CD4-positive, CD25-positive, alpha-beta regulatory T cell (primary cell): ENCODE measurements around the gene ZNF536. TPM values are rescaled to one million over a fixed set of nuclear protein-coding genes. Genes with fewer than 3 reads are reported as not detected.

Source experiments
- ATAC-seq, 2 donors: fragments of 150-1000 bp; cut with Tn5 transposase; one replicate each; pipeline ENCODE4 v1.10.0; 2021; ENCODE audit warnings: low read depth in 2 of 2, moderate number of reproducible peaks in 2 of 2, moderate library complexity in 1 of 2
- DNase-seq, 3 donors: peaks; one replicate each; pipeline versions ENCODE4 v3.0.0 to v3.0.0-alpha.2; 2012 to 2022; ENCODE audit warnings: mixed read lengths in 1 of 3
- H3K27ac ChIP-seq: one replicate; pipeline ENCODE4 v1.7.0; 2013; ENCODE audit warnings: mild to moderate bottlenecking, low read length; ENCODE audit not compliant: insufficient read depth, poor library complexity, severe bottlenecking
- H3K27me3 ChIP-seq: one replicate; pipeline ENCODE4 v1.7.0; 2013; ENCODE audit warnings: low read length; ENCODE audit not compliant: control insufficient read depth, insufficient read depth
- H3K36me3 ChIP-seq: one replicate; pipeline ENCODE4 v1.7.0; 2013; ENCODE audit warnings: mild to moderate bottlenecking, low read length, moderate library complexity; ENCODE audit not compliant: control insufficient read depth, insufficient read depth
- H3K4me1 ChIP-seq: 2 replicates; pipeline ENCODE4 v1.7.0; 2013; ENCODE audit warnings: mild to moderate bottlenecking, low read length; ENCODE audit not compliant: insufficient read depth, control insufficient read depth, poor library complexity, severe bottlenecking
- H3K4me3 ChIP-seq: one replicate; pipeline ENCODE4 v1.7.0; 2013; ENCODE audit warnings: low read depth, mild to moderate bottlenecking, low read length, moderate library complexity
- H3K9me3 ChIP-seq, 2 experiments: 1 replicate in 1 of 2; 2 replicates in 1 of 2; pipeline ENCODE4 v1.7.0; 2013; ENCODE audit warnings: low read length in 2 of 2, mild to moderate bottlenecking in 1 of 2, moderate library complexity in 1 of 2; ENCODE audit not compliant: control insufficient read depth in 2 of 2
- H3K27ac Mint-ChIP-seq, 3 donors: one replicate each; pipeline ENCODE4 v1.8.0; 2020 to 2022; ENCODE audit warnings: mild to moderate bottlenecking in 3 of 3, mixed read lengths in 3 of 3, moderate library complexity in 2 of 3
- H3K27me3 Mint-ChIP-seq: one replicate; pipeline ENCODE4 v1.8.0; 2022; ENCODE audit warnings: mild to moderate bottlenecking, mixed read lengths
- H3K36me3 Mint-ChIP-seq: one replicate; pipeline ENCODE4 v1.8.0; 2020; ENCODE audit warnings: mixed read lengths
- H3K4me1 Mint-ChIP-seq, 4 donors: one replicate each; pipeline ENCODE4 v1.8.0; 2020 to 2022; ENCODE audit warnings: mixed read lengths in 4 of 4, mild to moderate bottlenecking in 1 of 4
- H3K4me3 Mint-ChIP-seq, 4 donors: one replicate each; pipeline ENCODE4 v1.8.0; 2020 to 2022; ENCODE audit warnings: mild to moderate bottlenecking in 4 of 4, mixed read lengths in 4 of 4, moderate library complexity in 3 of 4
- H3K9me3 Mint-ChIP-seq, 7 donors: one replicate each; pipeline ENCODE4 v1.8.0; 2020 to 2022; ENCODE audit warnings: mixed read lengths in 7 of 7, mild to moderate bottlenecking in 3 of 7, moderate library complexity in 2 of 7
- polyA plus RNA-seq, 4 donors: library from polyadenylated mRNA; unstranded; fragments of 300-500 nt; fragmentation: Illumina TruSeq; gene quantifications; one replicate each; pipeline ENCODE4 v1.2.3, GENCODE V29; 2021
- total RNA-seq: library from RNA; stranded (reverse); gene quantifications from one replicate; pipeline ENCODE4 v1.2.3, GENCODE V29; 2022

Gene ZNF536
- total and polyA plus RNA-seq, 5 donors from 2014 or later = 0.14 to 0.63 (median 0.49) TPM; not detected in 1

DNA sequence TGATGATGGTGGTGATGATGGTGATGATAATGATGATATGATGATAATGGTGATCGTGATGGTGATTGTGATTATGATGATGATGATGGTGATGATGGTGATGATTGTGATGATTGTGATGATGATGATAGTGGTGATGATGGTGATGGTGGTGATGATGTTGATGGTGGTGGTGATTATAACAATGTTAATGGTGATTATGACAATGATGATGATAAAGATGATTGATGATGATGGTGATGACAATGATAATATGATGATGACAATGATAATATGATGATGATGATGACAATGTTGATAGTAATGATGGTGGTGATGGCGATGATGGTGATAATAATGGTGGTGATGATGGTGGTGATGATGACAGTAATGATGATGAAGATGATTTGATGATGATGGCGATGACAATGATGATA lies 34.1 kb upstream of the ZNF536 start:
- Mint-ChIP-seq H3K27me3 (no peaks in the 10 kb centered on the region), H3K4me1 (no peaks in the 10 kb centered on the region), H3K36me3 (no peaks in the 10 kb centered on the region), H3K27ac (no peak overlapping the region), H3K9me3 (no peaks in the 10 kb centered on the region), H3K4me3 (no peak overlapping the region)
- Histone ChIP-seq H3K9me3 (no peaks in the 10 kb centered on the region), H3K4me3 (no peak overlapping the region), H3K27me3 (peaks cover 2% of the 10 kb centered on the region), H3K27ac (no peak overlapping the region), H3K4me1 (no peaks in the 10 kb centered on the region), H3K36me3 (no peaks in the 10 kb centered on the region)
- ATAC-seq = no peak
- no peak for DNase-seq

DNA sequence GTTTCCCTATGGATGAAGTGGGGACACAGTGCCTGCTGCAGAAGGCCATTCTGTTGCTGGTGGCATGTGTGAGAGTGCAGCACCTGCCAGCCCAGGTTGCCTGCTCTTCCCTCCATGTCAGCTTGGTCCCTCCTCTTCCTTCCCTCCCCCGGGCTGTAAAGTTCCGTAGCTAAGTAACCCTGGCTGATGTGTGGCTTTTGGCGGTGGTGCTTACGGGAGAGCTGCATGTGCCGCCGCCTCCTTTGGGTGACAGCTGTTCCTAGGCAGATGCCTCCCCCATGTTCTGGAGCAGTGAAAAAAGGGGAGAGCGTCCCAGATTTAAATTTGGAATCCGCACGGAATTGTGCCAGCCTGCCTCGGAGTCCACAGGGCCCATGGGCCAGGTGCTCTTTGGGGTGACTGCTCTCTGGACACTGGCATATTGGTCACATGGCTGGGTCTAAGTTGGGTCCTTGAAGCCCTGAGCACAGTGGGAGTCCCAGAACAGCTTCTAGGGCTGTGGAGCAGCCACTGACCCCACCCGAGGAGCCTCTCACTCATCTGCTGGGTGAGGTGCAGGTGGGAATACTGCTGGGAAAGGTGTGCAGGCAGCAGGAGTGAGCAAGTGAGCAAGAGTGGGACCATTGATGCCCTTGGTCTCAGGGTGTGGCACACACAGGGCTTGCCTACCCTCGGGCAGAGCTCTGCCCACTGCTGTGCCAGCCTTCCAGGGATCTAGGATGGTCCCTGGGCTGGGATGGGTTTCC lies 33.1 kb upstream of the ZNF536 start:
- no peak overlapping the region for H3K27ac Mint-ChIP-seq
- H3K4me1 ChIP-seq = no peaks in the 10 kb centered on the region
- no peaks in the 10 kb centered on the region for H3K36me3 Mint-ChIP-seq
- H3K36me3 ChIP-seq = no peaks in the 10 kb centered on the region
- H3K27me3 Mint-ChIP-seq = no peaks in the 10 kb centered on the region
- DNase-seq (no peak), ATAC-seq (no peak)
- H3K4me1 Mint-ChIP-seq = no peaks in the 10 kb centered on the region
- no peak overlapping the region for H3K4me3 Mint-ChIP-seq
- no peak overlapping the region for H3K4me3 ChIP-seq
- H3K9me3 ChIP-seq = no peaks in the 10 kb centered on the region
- no peaks in the 10 kb centered on the region for H3K9me3 Mint-ChIP-seq
- H3K27ac ChIP-seq = no peak overlapping the region
- H3K27me3 ChIP-seq = peaks cover 2% of the 10 kb centered on the region

DNA sequence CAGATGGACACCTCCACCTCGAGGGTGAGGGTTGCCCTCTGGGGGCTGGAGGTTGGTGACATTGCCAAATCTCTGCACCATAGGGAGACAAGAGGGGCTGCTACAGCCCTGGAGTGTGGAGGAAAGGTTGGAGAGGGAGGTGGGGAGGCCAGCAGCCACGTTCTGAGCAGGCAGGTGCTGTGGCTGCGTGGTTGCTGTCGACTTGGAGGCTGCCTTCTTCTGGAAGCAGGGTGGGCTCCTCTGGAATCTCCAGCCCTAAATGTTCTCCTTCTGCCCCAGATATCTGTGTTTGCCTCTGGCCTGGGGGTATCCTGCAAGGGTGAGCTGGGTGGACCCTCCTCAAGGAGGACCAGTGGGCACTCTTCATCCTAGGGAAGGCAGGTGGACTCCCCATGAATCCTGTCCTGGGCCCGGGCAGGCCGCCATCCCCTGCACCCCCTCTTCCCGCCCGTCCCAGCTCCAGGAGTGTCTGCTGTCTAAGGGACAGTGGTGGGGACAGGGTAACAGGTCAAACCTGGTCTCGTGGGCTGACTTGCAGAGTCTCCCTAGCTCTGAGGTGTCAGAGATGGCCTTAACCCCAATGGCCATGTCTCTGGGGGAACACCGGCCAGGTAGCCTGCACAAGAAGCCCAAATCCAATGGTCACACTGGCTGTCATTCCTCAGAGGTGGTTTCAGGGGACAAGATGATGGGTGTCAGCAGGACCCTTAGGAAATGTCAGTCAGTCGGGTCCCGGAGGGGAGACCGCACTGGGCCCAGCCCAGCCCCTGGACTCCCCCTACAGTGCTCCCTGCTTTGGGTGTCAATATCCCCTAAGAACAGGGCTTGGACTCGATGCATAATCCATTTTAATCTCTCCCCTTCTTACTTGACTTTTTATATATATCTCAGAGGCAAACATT lies 32.3 kb upstream of the ZNF536 start:
- DNase-seq (no peak), ATAC-seq (no peak)
- no peaks in the 10 kb centered on the region for H3K36me3 ChIP-seq

DNA sequence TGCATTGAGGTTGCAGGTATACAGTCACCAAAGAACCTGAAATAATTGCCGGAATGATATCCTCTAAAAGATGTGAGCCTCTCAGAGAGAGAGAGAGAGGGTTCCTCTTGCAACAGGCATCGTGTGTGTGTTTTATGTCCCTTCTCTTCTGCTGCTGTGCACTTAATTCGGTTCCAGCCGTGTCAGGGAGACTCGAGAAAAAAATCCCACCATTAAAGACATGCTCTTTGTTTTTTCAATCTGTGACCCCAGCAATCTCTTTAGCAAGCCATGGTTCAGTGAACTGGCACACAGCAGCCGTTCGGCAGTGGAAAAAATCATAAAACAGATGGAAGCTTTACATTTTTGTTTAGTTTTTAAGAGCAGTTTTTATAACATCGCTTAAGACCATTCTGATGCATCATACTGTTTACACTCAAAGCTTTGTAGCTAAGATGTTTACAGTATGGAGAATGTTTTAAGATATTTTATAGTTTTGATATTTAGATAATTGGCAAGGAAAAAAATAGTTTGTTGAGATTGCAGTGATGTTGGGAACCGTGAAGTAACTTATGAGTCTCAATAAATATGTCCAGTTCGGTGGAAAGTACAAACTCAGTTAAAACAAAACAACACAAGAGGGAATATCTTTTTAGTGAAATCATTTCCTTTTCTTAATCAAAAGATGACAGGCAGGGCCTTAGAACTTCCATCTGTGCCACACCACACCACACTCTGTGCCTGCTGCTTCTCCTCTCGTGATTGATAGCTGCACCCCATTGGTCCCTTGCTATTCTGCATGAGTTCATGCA lies 31.2 kb upstream of the ZNF536 start:
- no peak overlapping the region for H3K27ac Mint-ChIP-seq
- Histone ChIP-seq H3K36me3 (no peaks in the 10 kb centered on the region), H3K9me3 (no peaks in the 10 kb centered on the region), H3K4me3 (no peak overlapping the region), H3K27ac (no peak overlapping the region), H3K27me3 (peaks cover 2% of the 10 kb centered on the region), H3K4me1 (no peaks in the 10 kb centered on the region)
- H3K27me3 Mint-ChIP-seq = no peaks in the 10 kb centered on the region
- no peaks in the 10 kb centered on the region for H3K9me3 Mint-ChIP-seq
- no peaks in the 10 kb centered on the region for H3K4me1 Mint-ChIP-seq
- no peak for ATAC-seq
- no peak for DNase-seq
- H3K36me3 Mint-ChIP-seq = no peaks in the 10 kb centered on the region
- no peak overlapping the region for H3K4me3 Mint-ChIP-seq

More for the DNA sequence above, 32.3 kb upstream of the ZNF536 start:
- Mint-ChIP-seq H3K27ac (no peak overlapping the region), H3K4me3 (no peak overlapping the region), H3K36me3 (no peaks in the 10 kb centered on the region), H3K4me1 (no peaks in the 10 kb centered on the region), H3K27me3 (no peaks in the 10 kb centered on the region), H3K9me3 (no peaks in the 10 kb centered on the region)
- Histone ChIP-seq H3K4me1 (no peaks in the 10 kb centered on the region), H3K4me3 (no peak overlapping the region), H3K9me3 (no peaks in the 10 kb centered on the region), H3K27me3 (peaks cover 2% of the 10 kb centered on the region), H3K27ac (no peak overlapping the region)

DNA sequence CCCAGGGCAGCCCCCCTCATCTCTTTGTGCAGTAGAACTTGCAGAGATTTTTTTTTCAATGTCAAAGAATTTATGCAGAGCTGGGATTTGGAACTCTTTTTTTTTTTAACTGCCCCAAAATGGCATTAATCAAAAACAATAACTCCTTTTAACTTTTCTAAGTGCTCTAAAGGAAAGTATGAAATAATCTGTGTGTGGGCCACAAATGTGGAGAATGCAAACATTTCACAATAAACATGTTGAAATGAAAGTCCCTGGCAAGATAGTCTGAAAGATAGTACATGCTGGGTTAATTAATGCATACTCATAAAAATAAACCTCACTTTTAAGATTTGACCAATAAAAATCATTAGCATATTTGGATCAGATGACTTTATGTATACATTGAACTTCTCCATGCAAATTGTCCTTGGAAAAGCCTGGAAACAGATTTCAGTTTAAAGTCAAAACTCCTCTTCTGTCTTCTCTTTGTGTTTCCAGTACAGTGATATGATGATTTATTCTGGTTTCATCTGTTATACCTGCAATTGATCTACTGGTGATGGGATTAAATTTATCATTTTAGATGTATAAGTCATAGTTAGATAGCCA lies 30.5 kb upstream of the ZNF536 start:
- Histone ChIP-seq H3K4me1 (no peaks in the 10 kb centered on the region), H3K9me3 (no peaks in the 10 kb centered on the region), H3K27me3 (peaks cover 2% of the 10 kb centered on the region), H3K4me3 (no peak overlapping the region), H3K27ac (no peak overlapping the region), H3K36me3 (no peaks in the 10 kb centered on the region)
- Mint-ChIP-seq H3K27ac (no peak overlapping the region), H3K4me1 (no peaks in the 10 kb centered on the region), H3K36me3 (no peaks in the 10 kb centered on the region), H3K9me3 (no peaks in the 10 kb centered on the region), H3K4me3 (no peak overlapping the region), H3K27me3 (no peaks in the 10 kb centered on the region)
- ATAC-seq = no peak
- no peak for DNase-seq

DNA sequence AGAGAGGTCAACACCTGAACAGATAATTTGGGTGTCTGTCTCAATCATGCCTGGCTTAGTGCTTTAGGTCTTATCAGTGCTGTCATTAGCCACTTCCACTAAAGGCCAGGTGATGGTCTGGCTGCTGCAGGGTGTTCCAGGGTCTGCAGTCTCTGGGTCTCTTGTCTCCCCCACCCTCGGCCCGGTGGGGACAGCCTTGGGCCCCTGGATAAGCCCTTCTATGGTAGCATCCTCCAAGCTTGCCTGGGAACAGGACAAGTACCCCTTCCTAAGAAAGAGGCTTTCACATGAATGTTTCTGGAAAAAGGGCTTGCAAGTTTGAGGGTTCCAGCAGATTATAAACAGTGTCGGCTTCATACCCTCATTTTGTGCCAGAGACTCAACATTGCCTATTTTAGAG lies 29.3 kb upstream of the ZNF536 start:
- no peak for ATAC-seq
- no peaks in the 10 kb centered on the region for H3K36me3 Mint-ChIP-seq
- no peaks in the 10 kb centered on the region for H3K9me3 ChIP-seq
- no peak overlapping the region for H3K27ac Mint-ChIP-seq
- no peak overlapping the region for H3K4me3 ChIP-seq
- H3K4me1 ChIP-seq = no peaks in the 10 kb centered on the region
- no peak for DNase-seq
- no peak overlapping the region for H3K27ac ChIP-seq
- H3K4me1 Mint-ChIP-seq = no peaks in the 10 kb centered on the region
- H3K9me3 Mint-ChIP-seq = no peaks in the 10 kb centered on the region
- no peak overlapping the region for H3K4me3 Mint-ChIP-seq
- no peaks in the 10 kb centered on the region for H3K36me3 ChIP-seq
- H3K27me3 Mint-ChIP-seq = no peaks in the 10 kb centered on the region
- H3K27me3 ChIP-seq = peaks cover 2% of the 10 kb centered on the region
